Measurements from ENCODE around the gene PCDHGA2.

GRCh38 chr5:141303756-141304155 is 34.8 kb upstream of the PCDHGA2 start, which contains the start of gene SLC25A2:
- TF ChIP-seq CTCF (IDR thresholded peaks at IDR 0.05) (no peak), EZH2 (IDR thresholded peaks at IDR 0.05) (no peak)

Measured in neural progenitor cell (in vitro differentiated cells).